Right lobe of liver (tissue), 4 donors: ENCODE data around the gene CST3.

ENCODE experiments used
- CTCF ChIP-seq, 4 donors: fragments of 200-600 bp in 3 of 4; fragments of 450-650 bp in 1 of 4; IDR thresholded peaks; one replicate each; pipeline versions ENCODE4 v1.5.1 to v1.8.0; 2016 to 2022; ENCODE audit warnings: antibody characterized with exemption in 4 of 4, mild to moderate bottlenecking in 2 of 4
- POLR2A ChIP-seq: fragments of 450-650 bp; IDR thresholded peaks from one replicate; pipeline ENCODE4 v1.6.1; 2017; ENCODE audit warnings: antibody characterized with exemption, mild to moderate bottlenecking
- donor health status: DM: no; HTN: no; CAD: no.
- donor health status: DM: no; HTN: no; CAD: no.
- donor health status: DM: no; HTN: yes; CAD: no.

- TF ChIP-seq CTCF (IDR thresholded peaks at IDR 0.05) (no peak), POLR2A (no peak)
Measured at GRCh38 chr20:23596579-23597250, 41.0 kb downstream of the CST3 start.
